Memory B cell (primary cell): ENCODE data around the gene KCTD4.
"Not testable (repeated sequence)": the region's sequence is repeated elsewhere in the genome, so short reads cannot be mapped to it uniquely, and the experiment has no call there.

Experiments used
- ATAC-seq: fragments of 150-1000 bp; cut with Tn5 transposase; 2 replicates; pipeline ENCODE4 v1.10.0; 2021; ENCODE audit warnings: low read depth, mild to moderate bottlenecking, moderate library complexity
- DNase-seq, 2 donors: peaks; one replicate each; pipeline ENCODE4 v3.0.0; 2022; ENCODE audit warnings: low spot score in 2 of 2
- H3K27ac Mint-ChIP-seq: one replicate; pipeline ENCODE4 v1.8.0; 2022; ENCODE audit warnings: mild to moderate bottlenecking, moderate library complexity, mixed read lengths
- H3K27me3 Mint-ChIP-seq: one replicate; pipeline ENCODE4 v1.8.0; 2022; ENCODE audit warnings: mixed read lengths
- H3K36me3 Mint-ChIP-seq: one replicate; pipeline ENCODE4 v1.8.0; 2022; ENCODE audit warnings: mild to moderate bottlenecking, mixed read lengths
- H3K4me1 Mint-ChIP-seq: one replicate; pipeline ENCODE4 v1.8.0; 2022; ENCODE audit warnings: mixed read lengths
- H3K4me3 Mint-ChIP-seq: one replicate; pipeline ENCODE4 v1.8.0; 2022; ENCODE audit warnings: mild to moderate bottlenecking, moderate library complexity, mixed read lengths
- H3K9me3 Mint-ChIP-seq: one replicate; pipeline ENCODE4 v1.8.0; 2022; ENCODE audit warnings: mixed read lengths

KCTD4 gene

DNA sequence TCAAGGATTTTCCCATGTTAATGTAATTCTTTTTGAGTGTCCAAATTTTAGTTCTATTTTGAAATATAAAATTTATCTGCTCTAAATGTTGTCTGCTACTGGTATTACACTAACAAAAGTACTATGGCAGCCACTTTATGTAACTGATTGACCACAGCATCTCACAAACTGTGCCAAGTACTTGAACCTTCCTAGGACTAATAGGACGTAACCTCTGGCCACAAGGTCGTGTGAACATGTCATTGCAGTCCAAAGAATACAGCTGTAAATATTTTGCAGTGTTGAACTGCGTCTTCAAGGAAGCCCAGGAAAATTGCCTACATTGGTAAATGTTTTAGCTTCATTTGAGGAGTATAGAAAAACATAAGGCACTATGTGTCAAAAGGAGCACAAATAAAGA lies 1.9 kb downstream of the KCTD4 start:
- no peak overlapping the region for H3K4me3 Mint-ChIP-seq
- peaks cover 26% of the 10 kb centered on the region for H3K36me3 Mint-ChIP-seq
- H3K27me3 Mint-ChIP-seq, result no peaks in the 10 kb centered on the region
- ATAC-seq (no peak), DNase-seq (no peak)
- H3K9me3 Mint-ChIP-seq, result no peaks in the 10 kb centered on the region
- no peak overlapping the region for H3K27ac Mint-ChIP-seq
- H3K4me1 Mint-ChIP-seq, result peaks cover 16% of the 10 kb centered on the region

DNA sequence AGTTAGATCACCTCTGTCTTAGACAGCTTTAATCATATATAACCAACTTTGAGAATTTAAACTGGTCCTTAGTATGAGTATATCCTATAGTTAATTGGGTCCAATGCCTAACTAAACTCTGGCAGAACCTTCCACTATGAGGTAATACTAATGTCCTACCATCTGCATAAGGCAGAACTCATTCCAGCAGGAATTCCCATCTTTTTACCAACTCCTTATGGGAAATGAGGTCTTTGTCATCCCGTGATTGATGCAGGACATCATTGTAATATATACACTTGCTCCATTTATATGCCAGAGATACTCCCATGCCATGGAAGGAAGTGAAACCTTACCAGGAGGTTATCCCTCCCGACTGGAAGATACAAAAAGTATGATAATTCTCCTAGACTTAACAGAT lies 2.8 kb downstream of the KCTD4 start:
- Mint-ChIP-seq H3K27ac (no peak overlapping the region), H3K36me3 (peaks cover 26% of the 10 kb centered on the region), H3K9me3 (no peaks in the 10 kb centered on the region), H3K4me3 (no peak overlapping the region), H3K4me1 (peaks cover 16% of the 10 kb centered on the region), H3K27me3 (no peaks in the 10 kb centered on the region)
- ATAC-seq, result no peak
- DNase-seq, result no peak

DNA sequence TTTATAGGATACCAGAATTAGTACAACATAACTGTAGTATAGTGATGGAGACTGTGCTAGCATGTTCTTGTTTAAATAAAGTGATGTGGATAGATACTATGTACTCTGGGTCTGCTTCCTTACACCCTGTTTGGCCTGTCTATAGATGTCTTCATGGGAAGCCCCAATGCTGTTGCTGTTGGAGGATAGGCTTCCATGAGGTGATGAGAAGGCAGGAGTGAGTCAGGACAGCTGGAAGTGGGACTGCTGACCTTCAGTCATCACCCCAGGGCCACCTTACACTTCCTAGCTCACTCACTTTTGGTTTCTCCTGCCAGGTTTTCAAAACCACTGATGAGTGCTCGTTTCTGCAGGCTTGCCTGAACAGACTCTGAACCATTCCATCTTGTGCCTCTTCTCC lies 4.2 kb downstream of the KCTD4 start:
- Mint-ChIP-seq H3K9me3 (no peaks in the 10 kb centered on the region), H3K4me1 (peaks cover 14% of the 10 kb centered on the region), H3K4me3 (no peak overlapping the region), H3K27me3 (no peaks in the 10 kb centered on the region), H3K27ac (no peak overlapping the region), H3K36me3 (peaks cover 20% of the 10 kb centered on the region)
- DNase-seq (no peak), ATAC-seq (no peak)

DNA sequence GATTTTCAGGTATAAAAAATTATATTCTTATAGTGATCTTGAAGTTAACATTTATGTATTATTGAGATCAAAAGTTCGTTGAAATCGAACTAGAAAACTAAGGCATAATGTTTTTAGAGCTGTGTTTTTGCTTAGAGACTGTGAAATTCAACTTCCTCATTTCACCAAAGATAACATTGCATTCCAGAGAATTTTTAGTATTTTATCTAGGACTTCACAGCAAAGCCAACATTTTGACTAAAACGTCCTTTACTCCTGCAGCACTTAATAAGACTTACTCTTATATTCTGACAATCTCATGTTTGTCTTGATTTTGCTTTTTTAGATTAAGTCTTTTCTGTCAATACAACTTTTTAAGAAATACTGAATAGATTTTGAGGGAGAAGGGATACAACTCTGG lies 4.7 kb downstream of the KCTD4 start:
- ATAC-seq (no peak), DNase-seq (no peak)

DNA sequence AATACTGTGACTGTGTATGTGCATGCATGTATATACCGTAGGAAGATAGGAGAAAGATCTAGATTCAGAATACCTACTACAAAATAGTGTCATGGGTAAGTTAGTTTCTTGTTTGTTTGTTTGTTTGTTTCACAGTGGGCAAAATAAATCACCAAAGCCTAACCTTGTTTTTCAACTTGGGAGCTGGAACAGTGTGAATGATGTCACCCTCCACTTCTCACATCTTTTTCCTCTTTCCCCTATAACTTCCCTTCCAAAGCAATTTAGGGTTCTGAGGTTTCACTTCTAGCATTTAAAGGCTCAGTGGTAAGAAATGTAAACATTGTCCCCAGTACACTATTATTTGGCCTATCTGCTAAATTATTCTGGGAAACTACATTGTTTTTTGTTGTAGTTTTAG lies 5.4 kb downstream of the KCTD4 start:
- H3K4me3 Mint-ChIP-seq, result no peak overlapping the region
- no peak for ATAC-seq
- H3K36me3 Mint-ChIP-seq, result peaks cover 14% of the 10 kb centered on the region
- peaks cover 14% of the 10 kb centered on the region for H3K4me1 Mint-ChIP-seq
- H3K27me3 Mint-ChIP-seq, result no peaks in the 10 kb centered on the region
- H3K27ac Mint-ChIP-seq, result no peak overlapping the region
- DNase-seq, result no peak
- no peaks in the 10 kb centered on the region for H3K9me3 Mint-ChIP-seq

More for the DNA sequence above, 4.7 kb downstream of the KCTD4 start:
- Mint-ChIP-seq H3K9me3 (no peaks in the 10 kb centered on the region), H3K27ac (no peak overlapping the region), H3K4me3 (no peak overlapping the region), H3K4me1 (peaks cover 14% of the 10 kb centered on the region), H3K27me3 (no peaks in the 10 kb centered on the region), H3K36me3 (peaks cover 18% of the 10 kb centered on the region)

DNA sequence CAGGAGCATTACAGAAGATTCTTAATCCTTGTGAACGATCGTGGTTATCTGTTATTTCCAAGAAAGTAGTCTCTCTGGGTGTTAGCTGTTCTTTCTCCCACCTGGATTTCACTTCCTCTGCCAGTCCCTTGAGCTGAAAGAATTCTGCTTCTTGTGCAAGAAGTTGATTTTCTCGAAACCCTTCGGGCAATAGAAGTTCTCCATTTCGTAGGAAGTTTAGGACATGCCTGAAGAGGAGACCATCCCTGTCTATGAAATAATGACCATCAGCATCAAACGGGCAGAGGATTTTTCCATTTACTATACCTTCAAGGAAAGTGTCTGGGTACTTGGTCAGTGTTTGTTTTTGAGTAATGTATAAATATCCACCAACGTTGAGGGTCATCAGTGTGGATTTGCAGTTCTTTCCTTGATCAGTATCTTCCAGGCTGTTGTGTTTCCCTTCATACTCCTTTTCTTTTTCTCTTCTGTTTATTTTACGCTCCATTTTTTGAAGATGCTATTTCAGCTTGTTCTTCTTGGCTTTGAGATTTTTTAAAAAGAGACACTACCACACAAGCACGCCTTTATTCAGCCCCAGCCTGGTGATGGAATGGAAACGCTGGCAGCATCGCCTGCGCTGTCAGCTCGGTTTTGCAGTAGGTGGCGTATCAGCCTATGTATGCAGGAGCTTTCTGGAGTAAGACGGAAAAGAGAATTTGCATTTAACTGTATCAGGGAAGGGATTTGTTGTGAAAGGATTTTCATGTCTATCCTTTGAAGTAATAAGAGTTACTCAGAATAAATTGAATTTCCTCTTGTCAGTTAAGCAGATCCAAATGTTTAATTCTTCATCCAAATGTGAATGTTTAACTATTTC lies 6.5 kb downstream of the KCTD4 start:
- Mint-ChIP-seq H3K27me3 (no peaks in the 10 kb centered on the region), H3K27ac (no peak overlapping the region), H3K9me3 (no peaks in the 10 kb centered on the region), H3K4me3 (no peak overlapping the region), H3K36me3 (peaks cover 8% of the 10 kb centered on the region), H3K4me1 (peaks cover 9% of the 10 kb centered on the region)
- DNase-seq (no peak), ATAC-seq (no peak)

DNA sequence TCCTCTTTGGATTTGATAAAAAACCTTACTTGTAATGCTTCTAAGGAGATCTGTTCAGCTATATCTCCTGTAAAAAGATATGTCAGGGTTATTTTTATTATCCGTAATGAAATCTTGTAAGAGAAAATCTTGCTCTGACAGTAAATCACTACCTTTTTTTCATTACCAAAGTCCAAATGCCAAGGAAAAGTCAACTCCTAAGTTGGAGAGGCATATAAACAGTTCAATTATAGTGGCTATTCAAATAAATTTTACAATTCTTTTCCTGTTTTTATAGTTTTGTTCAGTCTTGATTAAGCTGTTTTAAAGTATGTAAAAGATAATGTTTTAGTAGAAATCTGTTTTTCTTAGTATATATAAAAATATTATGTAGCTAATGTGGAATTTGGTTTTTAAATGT lies 9.0 kb downstream of the KCTD4 start:
- Mint-ChIP-seq H3K36me3 (peaks cover 11% of the 10 kb centered on the region), H3K27me3 (no peaks in the 10 kb centered on the region), H3K4me1 (peaks cover 8% of the 10 kb centered on the region), H3K9me3 (no peaks in the 10 kb centered on the region), H3K4me3 (no peak overlapping the region), H3K27ac (no peak overlapping the region)
- no peak for DNase-seq
- ATAC-seq, result no peak

DNA sequence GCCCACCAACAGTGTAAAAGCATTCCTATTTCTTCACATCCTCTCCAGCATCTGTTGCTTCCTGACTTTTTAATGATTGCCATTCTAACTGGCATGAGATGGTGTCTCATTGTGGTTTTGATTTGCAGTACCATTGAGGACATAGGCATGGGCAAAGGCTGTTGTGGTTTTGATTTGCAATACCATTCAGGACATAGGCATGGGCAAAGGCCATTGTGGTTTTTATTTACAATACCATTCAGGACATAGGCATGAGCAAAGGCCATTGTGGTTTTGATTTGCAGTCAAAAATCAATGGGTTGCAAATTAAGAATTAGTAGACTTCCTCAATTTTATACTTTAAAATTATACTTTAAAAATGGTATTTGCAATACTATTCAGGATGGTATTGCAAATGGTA lies 11.3 kb downstream of the KCTD4 start:
- not testable (repeated sequence) for H3K4me1 Mint-ChIP-seq, H3K4me3 Mint-ChIP-seq, H3K27ac Mint-ChIP-seq, H3K36me3 Mint-ChIP-seq, DNase-seq, ATAC-seq, H3K9me3 Mint-ChIP-seq, H3K27me3 Mint-ChIP-seq

DNA sequence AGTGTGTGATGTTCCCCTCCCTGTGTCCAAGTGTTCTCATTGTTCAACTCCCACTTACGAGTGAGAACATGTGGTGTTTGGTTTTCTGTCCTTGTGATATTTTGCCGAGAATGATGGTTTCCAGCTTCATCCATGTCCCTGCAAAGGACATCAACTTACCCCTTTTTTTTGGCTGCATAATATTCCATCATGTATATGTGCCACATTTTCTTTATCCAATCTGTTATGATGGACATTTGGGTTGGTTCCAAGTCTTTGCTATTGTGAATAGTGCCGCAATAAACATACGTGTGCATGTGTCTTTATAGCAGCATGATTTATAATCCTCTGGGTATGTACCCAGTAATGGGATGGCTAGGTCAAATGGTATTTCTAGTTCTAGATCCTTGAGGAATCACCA lies 11.8 kb downstream of the KCTD4 start:
- not testable (repeated sequence) for H3K27me3 Mint-ChIP-seq, H3K27ac Mint-ChIP-seq, DNase-seq, H3K4me3 Mint-ChIP-seq, H3K9me3 Mint-ChIP-seq, H3K4me1 Mint-ChIP-seq, H3K36me3 Mint-ChIP-seq, ATAC-seq

DNA sequence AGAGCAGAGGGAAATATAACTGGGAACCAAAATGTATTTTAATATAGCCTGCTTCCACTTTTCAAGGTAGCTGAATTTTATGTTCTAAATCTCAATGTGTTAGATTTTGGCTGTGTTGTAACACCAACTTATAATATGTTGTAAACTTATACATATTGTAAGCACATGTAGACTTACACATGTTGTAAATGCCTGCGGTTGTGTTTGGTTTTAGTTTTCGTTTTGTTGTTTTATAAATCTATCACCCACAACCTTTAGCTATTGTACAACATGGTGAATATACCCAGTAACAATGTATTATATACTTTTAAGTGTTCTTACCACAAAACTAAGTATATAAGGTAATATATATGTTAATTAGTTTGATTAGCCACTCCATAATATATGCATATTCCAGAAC lies 15.6 kb downstream of the KCTD4 start:
- ATAC-seq (no peak), DNase-seq (no peak)
- Mint-ChIP-seq H3K4me1 (peaks cover 22% of the 10 kb centered on the region), H3K4me3 (no peak overlapping the region), H3K27me3 (no peaks in the 10 kb centered on the region), H3K27ac (peak overlapping the region; percentile 58), H3K9me3 (peaks cover 2% of the 10 kb centered on the region), H3K36me3 (peaks cover 18% of the 10 kb centered on the region)

DNA sequence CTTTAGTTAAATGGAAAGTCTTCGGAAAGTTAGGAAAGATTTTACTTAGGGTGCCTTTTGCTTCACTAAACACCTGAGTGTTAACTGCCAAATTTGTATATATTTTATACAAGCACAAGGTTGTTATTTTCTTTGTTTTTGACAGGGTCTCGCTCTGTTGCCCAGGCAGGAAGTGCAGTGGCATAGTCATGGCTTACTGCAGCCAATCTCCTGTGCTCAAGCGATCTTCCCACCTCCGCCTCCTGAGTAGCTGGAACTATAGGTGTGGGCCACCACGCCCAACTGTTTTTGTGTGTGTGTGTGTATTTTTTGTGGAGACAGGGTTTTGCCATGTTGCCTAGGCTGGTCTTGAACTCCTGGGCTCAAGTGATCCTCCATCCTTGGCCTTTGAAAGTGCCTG lies 16.2 kb downstream of the KCTD4 start:
- peak; percentile 82 for ATAC-seq
- peaks cover 18% of the 10 kb centered on the region for H3K36me3 Mint-ChIP-seq

DNA sequence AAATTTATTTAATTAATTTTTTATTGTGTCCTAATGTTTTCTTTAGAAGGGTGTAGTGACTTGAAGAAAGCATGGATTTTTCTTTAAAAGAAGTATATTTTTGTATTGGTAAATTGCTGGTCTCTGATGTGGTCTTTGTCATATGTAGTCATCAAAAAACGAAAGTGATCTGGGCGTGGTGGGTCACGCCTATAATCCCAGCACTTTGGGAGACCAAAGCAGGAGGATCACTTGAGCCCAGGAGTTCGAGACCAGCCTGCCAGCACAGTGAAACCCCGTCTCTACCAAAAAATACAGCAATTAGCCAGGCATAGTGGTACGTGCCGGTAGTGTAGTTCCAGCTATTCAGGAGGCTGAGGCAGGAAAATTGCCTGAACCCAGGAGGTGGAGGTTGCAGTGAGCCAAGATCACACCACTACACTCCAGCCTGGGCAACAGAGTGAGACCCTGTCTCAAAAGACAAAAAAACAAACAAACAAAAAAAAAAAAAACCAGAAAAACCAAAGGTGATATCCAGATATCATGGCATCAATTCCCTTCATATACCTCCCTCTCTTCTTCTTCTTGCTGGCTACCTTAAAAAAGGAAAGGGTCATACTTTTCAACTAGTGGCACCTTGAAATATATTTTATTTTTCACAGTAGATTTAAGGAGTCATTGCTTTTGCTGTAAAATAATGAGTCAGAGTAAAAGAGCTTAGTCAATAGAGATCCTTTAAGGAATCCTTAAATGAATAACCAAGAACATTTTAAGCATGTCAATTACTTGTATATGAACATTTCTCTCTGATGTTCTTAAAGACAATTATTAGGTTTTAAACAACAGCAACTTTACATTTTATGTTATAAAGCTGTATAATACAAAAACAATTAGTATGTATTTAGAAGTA lies 19.9 kb downstream of the KCTD4 start:
- Mint-ChIP-seq H3K4me1 (peaks cover 30% of the 10 kb centered on the region), H3K36me3 (peaks cover 21% of the 10 kb centered on the region), H3K9me3 (peaks cover 2% of the 10 kb centered on the region), H3K4me3 (no peak overlapping the region), H3K27ac (peak overlapping the region; percentile 37), H3K27me3 (no peaks in the 10 kb centered on the region)
- ATAC-seq, result no peak
- no peak for DNase-seq

More for the DNA sequence above, 16.2 kb downstream of the KCTD4 start:
- H3K27ac Mint-ChIP-seq, result peak overlapping the region; percentile 58
- H3K4me3 Mint-ChIP-seq, result peak overlapping the region; percentile 30
- no peak for DNase-seq
- H3K9me3 Mint-ChIP-seq, result peaks cover 2% of the 10 kb centered on the region
- peaks cover 22% of the 10 kb centered on the region for H3K4me1 Mint-ChIP-seq
- no peaks in the 10 kb centered on the region for H3K27me3 Mint-ChIP-seq

DNA sequence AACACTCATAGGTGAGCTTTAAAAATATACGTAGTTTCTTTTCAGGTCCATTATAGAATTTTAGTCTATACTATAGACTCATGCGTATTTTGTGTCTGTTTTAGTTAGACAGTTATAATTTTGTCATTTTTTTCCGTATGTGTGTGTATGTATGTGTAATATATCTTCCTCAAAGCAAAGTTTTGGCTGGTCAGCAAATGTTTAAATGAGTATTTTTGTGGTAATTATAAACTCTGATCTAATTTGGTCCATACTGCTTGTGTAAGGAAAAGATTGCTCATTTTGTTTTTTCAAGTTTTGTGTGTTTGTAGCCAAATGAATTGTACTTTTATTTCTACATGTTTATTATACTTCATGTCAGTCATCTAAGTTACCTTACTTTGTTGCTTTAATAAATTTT lies 20.5 kb downstream of the KCTD4 start:
- peaks cover 30% of the 10 kb centered on the region for H3K4me1 Mint-ChIP-seq
- DNase-seq (no peak), ATAC-seq (no peak)
- peaks cover 2% of the 10 kb centered on the region for H3K9me3 Mint-ChIP-seq
- no peak overlapping the region for H3K4me3 Mint-ChIP-seq
- no peaks in the 10 kb centered on the region for H3K27me3 Mint-ChIP-seq
- peak overlapping the region; percentile 37 for H3K27ac Mint-ChIP-seq
- H3K36me3 Mint-ChIP-seq, result peaks cover 27% of the 10 kb centered on the region

DNA sequence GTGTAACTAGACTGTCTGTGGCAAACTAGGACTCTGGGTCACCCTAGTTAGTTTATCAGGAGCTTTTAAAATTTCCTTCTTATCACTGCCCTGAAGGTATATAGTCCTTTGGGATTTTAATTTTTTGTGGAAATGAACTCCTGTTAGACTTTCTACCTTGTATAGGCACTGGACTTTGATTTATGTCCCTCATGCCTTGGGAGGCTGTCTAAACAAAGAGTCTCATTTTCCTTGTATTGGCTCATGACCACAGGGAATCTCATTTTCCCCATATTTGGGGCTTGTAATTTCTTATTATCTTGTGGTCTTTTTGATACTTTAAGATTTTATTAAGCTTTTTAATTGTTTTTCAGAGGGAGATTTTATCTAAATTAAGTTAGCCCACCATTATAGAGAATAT lies 21.4 kb downstream of the KCTD4 start:
- Mint-ChIP-seq H3K27me3 (no peaks in the 10 kb centered on the region), H3K36me3 (peaks cover 30% of the 10 kb centered on the region), H3K27ac (no peak overlapping the region), H3K9me3 (peaks cover 1% of the 10 kb centered on the region), H3K4me1 (peaks cover 24% of the 10 kb centered on the region), H3K4me3 (no peak overlapping the region)
- no peak for ATAC-seq
- DNase-seq, result no peak
